ENCODE results near the gene SMPD2. TPM values are rescaled to one million over a fixed set of nuclear protein-coding genes. Genes with fewer than 3 reads are reported as not detected.

SMPD2 gene
- total RNA-seq, 2 donors from 2014 or later, result 21.9 to 27.5 TPM

GRCh38 chr6:109473120-109473519 is 32.6 kb downstream of the SMPD2 start:
- DNase-seq, result no peak
- TF ChIP-seq CTCF (IDR thresholded peaks at IDR 0.05), result no peak
- H3K27me3 ChIP-seq, result no peaks in the 10 kb centered on the region
- H3K9me3 ChIP-seq, result no peaks in the 10 kb centered on the region
- no peaks in the 10 kb centered on the region for H3K4me1 ChIP-seq
- H3K9ac ChIP-seq (ENCODE audit: low read depth in 2 of 2, low read length in 2 of 2), result no peak overlapping the region
- H3K27ac ChIP-seq, result no peak overlapping the region
- peaks cover 7% of the 10 kb centered on the region for H3K36me3 ChIP-seq
- intact Hi-C loops (cut with DNase I), result no loop called here
- no peak overlapping the region for H3K4me3 ChIP-seq

- Histone ChIP-seq H3K9me3 (no peaks in the 10 kb centered on the region), H3K4me1 (no peaks in the 10 kb centered on the region), H3K27me3 (no peaks in the 10 kb centered on the region), H3K9ac (ENCODE audit: low read depth in 2 of 2, low read length in 2 of 2) (no peak overlapping the region), H3K36me3 (peaks cover 7% of the 10 kb centered on the region), H3K4me3 (no peak overlapping the region), H3K27ac (no peak overlapping the region)
- no peak for TF ChIP-seq CTCF (IDR thresholded peaks at IDR 0.05)
- intact Hi-C loops (cut with DNase I), result no loop called here
- no peak for DNase-seq
These were observed 34.5 kb downstream of the SMPD2 start for GRCh38 chr6:109474995-109475394.

- intact Hi-C loops (cut with DNase I), result no loop called here
- no peak overlapping the region for H3K4me3 ChIP-seq
- no peaks in the 10 kb centered on the region for H3K4me1 ChIP-seq
- H3K9ac ChIP-seq (ENCODE audit: low read depth in 2 of 2, low read length in 2 of 2), result no peak overlapping the region
- H3K27me3 ChIP-seq, result no peaks in the 10 kb centered on the region
- no peaks in the 10 kb centered on the region for H3K9me3 ChIP-seq
- peaks cover 7% of the 10 kb centered on the region for H3K36me3 ChIP-seq
- no peak for TF ChIP-seq CTCF (IDR thresholded peaks at IDR 0.05)
- no peak for DNase-seq
- H3K27ac ChIP-seq, result no peak overlapping the region
These were observed 35.1 kb downstream of the SMPD2 start for GRCh38 chr6:109475625-109476024.

- no peak overlapping the region for H3K4me3 ChIP-seq
- intact Hi-C loops (cut with DNase I), result no loop called here
- no peak for TF ChIP-seq CTCF (IDR thresholded peaks at IDR 0.05)
- H3K36me3 ChIP-seq, result peaks cover 7% of the 10 kb centered on the region
- no peaks in the 10 kb centered on the region for H3K27me3 ChIP-seq
- H3K4me1 ChIP-seq, result peaks cover 5% of the 10 kb centered on the region
- DNase-seq, result no peak
- H3K27ac ChIP-seq, result no peak overlapping the region
- no peak overlapping the region for H3K9ac ChIP-seq (ENCODE audit: low read depth in 2 of 2, low read length in 2 of 2)
- H3K9me3 ChIP-seq, result no peaks in the 10 kb centered on the region
These were observed 36.7 kb downstream of the SMPD2 start for GRCh38 chr6:109477184-109477583.

GRCh38 chr6:109477725-109478124 is 37.2 kb downstream of the SMPD2 start:
- Histone ChIP-seq H3K9ac (ENCODE audit: low read depth in 2 of 2, low read length in 2 of 2) (no peak overlapping the region), H3K27ac (no peak overlapping the region)
- intact Hi-C loops (cut with DNase I), result no loop called here

More at GRCh38 chr6:109477725-109478124, 37.2 kb downstream of the SMPD2 start:
- Histone ChIP-seq H3K36me3 (peaks cover 7% of the 10 kb centered on the region), H3K27me3 (no peaks in the 10 kb centered on the region), H3K4me1 (peaks cover 5% of the 10 kb centered on the region), H3K9me3 (no peaks in the 10 kb centered on the region), H3K4me3 (no peak overlapping the region)
- TF ChIP-seq CTCF (IDR thresholded peaks at IDR 0.05), result no peak
- no peak for DNase-seq
